Activated CD8-positive, alpha-beta memory T cell treated with anti-CD3 and anti-CD28 coated beads, Interleukin-2, amount 50 U/mL, for 4 hours (primary cell): ENCODE data around the gene CALML4.
"Not testable (repeated sequence)": the region's sequence is repeated elsewhere in the genome, so short reads cannot be mapped to it uniquely, and the experiment has no call there.

Experiments
- DNase-seq: peaks from one replicate; pipeline ENCODE4 v3.0.0-alpha.2; 2020

Gene CALML4

DNA sequence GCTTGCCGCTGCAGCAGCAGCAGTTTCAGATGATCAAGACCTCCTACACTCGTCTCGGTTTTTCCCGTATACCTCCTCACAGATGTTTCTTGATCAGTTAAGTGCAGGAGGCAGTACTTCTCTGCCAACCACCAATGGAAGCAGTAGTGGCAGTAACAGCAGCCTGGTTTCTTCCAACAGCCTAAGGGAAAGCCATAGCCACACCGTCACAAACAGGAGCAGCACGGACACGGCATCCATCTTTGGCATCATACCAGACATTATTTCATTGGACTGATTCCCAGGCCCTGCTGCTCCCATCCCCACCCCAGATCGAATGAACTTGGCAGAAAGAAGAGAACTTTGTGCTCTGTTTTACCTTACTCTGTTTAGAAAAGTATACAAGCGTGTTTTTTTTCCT is 17.6 kb downstream of the CALML4 start:
- DNase-seq, result no peak

GRCh38 chr15:68186671-68187397 is 18.3 kb downstream of the CALML4 start:
- DNase-seq, result no peak

GRCh38 chr15:68184616-68185480 is 20.3 kb downstream of the CALML4 start:
- no peak for DNase-seq

DNA sequence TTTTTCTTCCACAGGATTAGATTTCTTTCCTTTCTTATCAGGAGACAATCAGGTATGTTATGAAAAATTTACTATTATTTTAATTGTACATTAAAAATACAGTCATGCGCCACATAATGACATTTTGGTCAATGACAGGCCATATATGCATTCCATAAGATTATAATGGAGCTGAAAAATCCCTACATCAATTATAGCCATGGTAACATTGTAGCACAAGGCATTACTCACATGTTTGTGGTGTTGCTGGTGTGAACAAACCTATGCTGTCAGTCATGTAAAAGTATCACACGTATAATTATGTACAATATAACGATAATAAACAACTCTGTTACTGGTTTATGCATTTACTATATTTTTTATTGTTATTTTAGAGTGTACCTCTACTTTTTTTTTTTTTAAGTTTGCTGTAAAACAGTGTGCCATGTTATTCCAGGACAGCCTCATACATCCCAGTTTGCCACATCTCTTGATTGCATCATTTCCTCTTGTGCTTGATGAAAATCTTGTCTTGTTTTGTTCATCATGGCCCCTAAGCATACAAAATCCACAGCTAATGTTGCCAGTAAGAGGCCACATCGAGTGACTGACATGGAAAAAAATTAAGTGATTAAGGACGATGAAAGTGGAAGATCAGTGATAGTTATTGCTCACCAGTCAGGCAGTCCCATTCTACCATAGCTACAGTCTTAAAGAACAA is 21.4 kb downstream of the CALML4 start:
- no peak for DNase-seq

DNA sequence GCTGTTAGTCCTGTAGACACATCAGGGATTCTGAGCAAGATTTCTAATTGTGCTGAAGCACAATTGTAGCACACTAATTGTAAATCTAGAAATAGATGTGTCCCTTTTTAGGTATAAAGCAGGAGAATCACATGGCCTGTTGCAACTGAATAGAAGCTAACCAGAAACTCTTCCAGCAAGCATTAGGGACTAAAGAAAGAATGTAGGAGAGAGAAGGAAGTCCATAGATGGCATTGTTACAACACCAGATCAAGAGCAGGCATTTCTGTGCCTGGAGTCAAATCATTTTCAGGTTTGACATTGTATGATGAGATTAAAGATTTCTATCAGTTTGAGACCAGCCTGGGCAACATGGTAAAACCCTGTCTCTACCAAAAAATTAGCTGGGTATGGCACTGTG is 27.4 kb downstream of the CALML4 start:
- DNase-seq, result no peak

GRCh38 chr15:68176601-68177000 is 28.5 kb downstream of the CALML4 start:
- no peak for DNase-seq

- DNase-seq, result no peak
Observed at GRCh38 chr15:68175526-68175925, 29.6 kb downstream of the CALML4 start.

- no peak for DNase-seq
Observed at GRCh38 chr15:68173119-68173518, 32.0 kb downstream of the CALML4 start.

- DNase-seq, result not testable (repeated sequence)
Observed at GRCh38 chr15:68172037-68172436, 33.1 kb downstream of the CALML4 start.

DNA sequence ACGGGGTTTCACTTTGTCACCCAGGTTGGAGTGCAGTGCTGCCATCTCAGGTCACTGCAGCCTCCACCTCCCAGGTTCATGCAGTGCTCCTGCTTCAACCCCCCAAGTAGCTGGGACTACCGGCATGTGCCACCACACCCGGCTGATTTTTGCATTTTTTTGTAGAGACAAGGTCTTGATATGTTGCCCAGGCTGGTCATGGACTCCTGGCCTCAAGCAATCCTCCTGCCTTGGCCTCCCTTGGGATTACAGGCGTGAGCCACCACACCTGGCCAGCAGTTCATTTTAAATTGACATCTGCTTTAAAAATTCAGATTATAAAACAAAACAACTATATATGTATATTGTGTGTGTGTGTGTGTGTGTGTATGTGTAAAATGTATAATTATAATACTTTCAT is 38.3 kb downstream of the CALML4 start:
- DNase-seq, result no peak

GRCh38 chr15:68163191-68163590 is 41.9 kb downstream of the CALML4 start:
- DNase-seq, result no peak

DNA sequence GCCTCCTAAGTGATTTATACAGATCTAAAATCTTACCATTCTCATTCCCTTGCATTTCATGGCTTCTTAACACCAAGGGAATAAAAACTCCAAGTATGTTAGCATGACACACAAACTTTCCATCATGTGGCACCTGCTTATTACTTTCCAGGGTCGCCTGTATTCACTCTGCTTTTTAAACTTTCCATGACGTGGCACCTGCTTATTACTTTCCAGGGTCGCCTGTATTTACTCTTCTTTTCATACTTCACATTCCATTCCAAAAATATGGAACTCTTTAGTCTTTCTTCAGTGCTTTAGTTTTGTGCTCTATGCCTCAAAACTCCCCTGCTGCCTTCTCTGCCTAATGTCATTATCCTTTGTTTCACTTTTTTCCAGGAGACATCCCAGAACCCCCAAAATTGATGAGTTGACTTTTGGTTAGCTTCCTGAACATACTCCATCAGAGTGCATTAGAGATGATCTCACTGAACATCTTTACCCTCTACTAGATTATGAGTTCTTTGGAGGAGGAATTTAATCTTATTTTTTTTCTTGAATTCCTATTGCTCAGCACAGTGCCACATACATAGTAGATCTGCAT is 47.0 kb downstream of the CALML4 start:
- DNase-seq, result no peak

- no peak for DNase-seq
Observed at GRCh38 chr15:68157074-68157473, 48.1 kb downstream of the CALML4 start.

- DNase-seq, result no peak
Observed at GRCh38 chr15:68154923-68155559, 50.1 kb downstream of the CALML4 start.

GRCh38 chr15:68152342-68152741 is 52.8 kb downstream of the CALML4 start:
- DNase-seq, result no peak

DNA sequence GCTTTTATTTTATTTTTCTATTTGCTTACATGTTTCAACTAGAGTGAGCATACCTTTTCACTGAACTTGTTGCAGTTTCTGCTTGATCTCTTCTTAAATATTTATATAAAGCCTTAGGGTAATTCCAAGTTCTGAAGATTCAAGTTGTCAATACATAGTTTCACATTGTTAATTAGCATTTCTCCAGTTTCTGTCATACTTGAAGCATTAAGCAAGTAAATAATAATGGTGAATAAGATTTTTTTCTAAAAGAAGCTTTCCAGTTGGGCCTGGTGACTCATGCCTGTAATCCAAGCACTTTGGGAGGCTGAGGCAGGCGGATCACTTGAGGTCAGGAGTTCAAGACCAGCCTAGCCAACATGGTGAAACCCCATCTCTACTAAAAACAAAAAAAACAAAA is 53.9 kb downstream of the CALML4 start:
- DNase-seq, result no peak

DNA sequence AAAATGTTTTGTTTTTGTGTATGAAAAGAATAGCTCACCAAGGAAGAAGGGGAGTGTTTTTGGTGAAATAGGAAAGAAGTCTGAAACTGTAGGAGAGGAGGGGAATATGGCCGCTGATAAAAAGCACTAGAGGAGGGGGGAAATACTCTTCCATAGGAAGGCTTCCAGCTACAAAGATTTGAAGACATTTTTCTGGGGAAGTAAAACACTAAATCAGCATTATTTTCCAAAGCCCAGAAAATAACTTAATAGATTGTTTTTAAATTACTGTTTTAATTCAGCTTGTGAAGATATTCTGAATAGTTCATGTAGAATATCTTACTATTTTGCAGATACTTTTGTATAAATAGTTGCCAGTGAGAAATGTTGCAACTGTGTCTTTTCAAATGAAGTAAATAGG is 54.9 kb downstream of the CALML4 start:
- no peak for DNase-seq

DNA sequence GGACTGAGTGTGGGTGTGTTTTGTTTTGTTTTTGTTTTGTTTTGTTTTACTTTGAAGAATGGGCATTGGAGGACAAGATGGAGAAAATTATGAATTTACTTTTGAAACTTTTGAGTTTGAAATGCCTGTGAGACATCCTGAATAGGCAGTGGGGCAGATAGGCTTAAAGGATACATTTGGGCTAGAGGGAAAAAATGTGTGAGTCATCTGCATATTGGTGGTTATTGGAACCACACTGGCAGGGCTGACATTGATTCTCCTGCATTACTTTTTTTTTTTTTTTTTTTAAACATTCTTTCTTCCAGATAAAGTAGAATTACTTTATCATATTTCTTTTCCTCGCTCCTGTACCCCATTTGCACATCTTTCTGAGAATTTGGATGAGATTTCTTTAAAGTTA is 56.1 kb downstream of the CALML4 start:
- no peak for DNase-seq

DNA sequence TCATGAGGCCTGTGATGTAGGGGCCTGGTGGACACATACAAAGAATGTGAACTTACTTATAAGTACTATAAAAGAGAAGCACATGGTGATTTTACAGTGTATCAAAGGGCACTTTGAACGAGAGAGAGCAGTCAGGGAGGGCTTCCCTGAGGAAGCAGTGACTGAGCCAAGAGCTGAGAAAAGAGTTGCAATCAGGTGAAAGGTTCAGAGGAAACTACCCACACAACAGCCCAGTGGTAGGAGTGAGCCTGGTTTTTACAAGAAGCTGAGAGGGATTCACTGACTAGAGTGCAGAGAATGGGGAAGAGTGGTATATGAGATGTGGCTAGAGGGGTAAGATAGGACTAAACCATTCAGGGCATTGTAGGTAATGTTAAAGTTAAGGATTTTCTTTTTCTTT is 57.1 kb downstream of the CALML4 start:
- DNase-seq, result no peak

DNA sequence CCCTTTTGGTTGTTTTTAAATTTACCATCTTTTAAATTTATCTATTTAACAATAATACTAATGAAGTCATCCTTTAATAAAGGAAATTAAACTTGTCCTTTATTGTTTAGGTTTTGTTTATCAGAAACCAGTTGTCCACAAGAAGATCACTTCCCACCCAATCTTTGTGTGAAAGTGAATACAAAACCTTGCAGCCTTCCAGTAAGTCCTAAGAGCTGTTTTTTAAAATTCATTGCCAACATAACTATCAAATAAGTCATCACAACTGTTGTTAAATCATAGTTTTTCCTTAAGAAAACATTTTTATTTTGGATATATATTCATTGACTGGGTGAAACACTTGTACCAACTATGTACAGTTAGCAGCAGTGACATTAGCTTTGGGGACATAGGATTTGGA is 59.4 kb downstream of the CALML4 start:
- no peak for DNase-seq

GRCh38 chr15:68143785-68144184 is 61.3 kb downstream of the CALML4 start:
- DNase-seq, result no peak

GRCh38 chr15:68143129-68143528 is 62.0 kb downstream of the CALML4 start:
- DNase-seq, result no peak
